ENCODE results near the gene CD151. TPM values are rescaled to one million over a fixed set of nuclear protein-coding genes. Genes with fewer than 3 reads are reported as not detected.

Gene CD151
- total RNA-seq, 1 experiment from 2014 or later = 233 TPM

DNA sequence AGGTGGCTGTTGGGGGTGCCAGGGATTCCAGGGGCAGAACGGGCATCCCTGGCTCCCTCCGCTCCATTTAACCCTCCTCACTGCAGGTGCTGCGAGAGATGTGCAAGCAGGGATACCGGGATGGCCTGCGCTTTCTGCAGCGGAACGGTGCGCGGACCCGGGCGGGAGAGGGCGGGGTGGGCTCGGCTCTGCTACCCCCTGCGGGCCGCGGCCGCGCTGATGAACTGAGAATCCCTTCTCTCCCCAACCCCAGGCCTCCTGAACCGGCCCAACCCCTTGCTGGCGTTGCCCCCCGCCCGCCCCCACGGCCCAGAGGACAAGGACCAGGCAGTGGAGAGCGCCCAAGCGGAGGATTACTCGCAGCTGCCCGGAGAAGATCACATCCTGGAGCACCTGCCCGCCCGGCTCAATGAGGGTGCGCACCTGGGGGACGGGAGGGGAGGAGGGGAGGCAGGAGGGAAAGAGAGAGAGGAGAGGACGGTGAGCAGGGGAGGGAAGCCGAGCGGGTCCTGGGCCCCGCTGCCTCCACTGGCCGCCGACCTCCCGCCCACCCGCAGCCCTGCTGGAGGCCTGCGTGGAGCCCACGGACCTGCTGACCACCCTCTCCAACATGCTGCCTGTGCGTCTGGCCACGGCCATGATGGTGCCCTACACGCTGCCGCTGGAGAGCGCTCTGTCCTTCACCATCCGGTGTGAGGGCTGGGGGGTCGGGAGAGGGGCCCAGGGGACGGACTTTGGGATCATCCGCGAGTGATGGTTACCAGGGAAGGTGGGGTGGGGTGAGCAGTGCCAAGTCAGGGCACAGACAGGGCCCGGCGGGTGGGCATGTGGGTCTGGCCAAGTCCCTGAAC lies 9.1 kb upstream of the CD151 start:
- no peak for DNase-seq (ENCODE audit: low read depth, low spot score)
- in situ Hi-C loops (cut with HindIII; ENCODE audit: low pct_unique_long_range_greater_than_20kb, low sequenced_read_pairs) = no loop called here

DNA sequence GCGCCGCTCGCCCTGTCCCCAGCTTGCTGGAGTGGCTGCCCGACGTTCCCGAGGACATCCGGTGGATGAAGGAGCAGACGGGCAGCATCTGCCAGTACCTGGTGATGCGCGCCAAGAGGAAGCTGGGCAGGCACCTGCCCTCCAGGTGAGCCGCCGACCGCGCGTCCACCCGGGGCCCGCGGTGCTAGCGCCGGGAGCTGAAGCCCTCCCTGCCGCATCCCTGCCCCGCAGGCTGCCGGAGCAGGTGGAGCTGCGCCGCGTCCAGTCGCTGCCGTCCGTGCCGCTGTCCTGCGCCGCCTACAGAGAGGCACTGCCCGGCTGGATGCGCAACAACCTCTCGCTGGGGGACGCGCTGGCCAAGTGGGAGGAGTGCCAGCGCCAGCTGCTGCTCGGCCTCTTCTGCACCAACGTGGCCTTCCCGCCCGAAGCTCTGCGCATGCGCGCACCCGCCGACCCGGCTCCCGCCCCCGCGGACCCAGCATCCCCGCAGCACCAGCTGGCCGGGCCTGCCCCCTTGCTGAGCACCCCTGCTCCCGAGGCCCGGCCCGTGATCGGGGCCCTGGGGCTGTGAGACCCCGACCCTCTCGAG lies 8.4 kb upstream of the CD151 start:
- in situ Hi-C loops (cut with HindIII; ENCODE audit: low pct_unique_long_range_greater_than_20kb, low sequenced_read_pairs) = no loop called here
- DNase-seq (ENCODE audit: low read depth, low spot score) = no peak

DNA sequence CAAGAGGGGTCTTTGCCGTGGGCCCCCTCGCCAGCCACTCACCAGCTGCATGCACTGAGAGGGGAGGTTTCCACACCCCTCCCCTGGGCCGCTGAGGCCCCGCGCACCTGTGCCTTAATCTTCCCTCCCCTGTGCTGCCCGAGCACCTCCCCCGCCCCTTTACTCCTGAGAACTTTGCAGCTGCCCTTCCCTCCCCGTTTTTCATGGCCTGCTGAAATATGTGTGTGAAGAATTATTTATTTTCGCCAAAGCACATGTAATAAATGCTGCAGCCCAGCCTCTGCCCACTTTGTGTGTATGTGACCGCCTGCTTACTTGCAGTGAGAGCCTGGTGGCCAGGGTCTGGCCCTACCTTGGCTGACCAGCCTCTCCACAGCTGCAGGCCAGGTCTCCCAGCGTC lies 7.8 kb upstream of the CD151 start:
- no peak for DNase-seq (ENCODE audit: low read depth, low spot score)
- in situ Hi-C loops (cut with HindIII; ENCODE audit: low pct_unique_long_range_greater_than_20kb, low sequenced_read_pairs) = no loop called here

DNA sequence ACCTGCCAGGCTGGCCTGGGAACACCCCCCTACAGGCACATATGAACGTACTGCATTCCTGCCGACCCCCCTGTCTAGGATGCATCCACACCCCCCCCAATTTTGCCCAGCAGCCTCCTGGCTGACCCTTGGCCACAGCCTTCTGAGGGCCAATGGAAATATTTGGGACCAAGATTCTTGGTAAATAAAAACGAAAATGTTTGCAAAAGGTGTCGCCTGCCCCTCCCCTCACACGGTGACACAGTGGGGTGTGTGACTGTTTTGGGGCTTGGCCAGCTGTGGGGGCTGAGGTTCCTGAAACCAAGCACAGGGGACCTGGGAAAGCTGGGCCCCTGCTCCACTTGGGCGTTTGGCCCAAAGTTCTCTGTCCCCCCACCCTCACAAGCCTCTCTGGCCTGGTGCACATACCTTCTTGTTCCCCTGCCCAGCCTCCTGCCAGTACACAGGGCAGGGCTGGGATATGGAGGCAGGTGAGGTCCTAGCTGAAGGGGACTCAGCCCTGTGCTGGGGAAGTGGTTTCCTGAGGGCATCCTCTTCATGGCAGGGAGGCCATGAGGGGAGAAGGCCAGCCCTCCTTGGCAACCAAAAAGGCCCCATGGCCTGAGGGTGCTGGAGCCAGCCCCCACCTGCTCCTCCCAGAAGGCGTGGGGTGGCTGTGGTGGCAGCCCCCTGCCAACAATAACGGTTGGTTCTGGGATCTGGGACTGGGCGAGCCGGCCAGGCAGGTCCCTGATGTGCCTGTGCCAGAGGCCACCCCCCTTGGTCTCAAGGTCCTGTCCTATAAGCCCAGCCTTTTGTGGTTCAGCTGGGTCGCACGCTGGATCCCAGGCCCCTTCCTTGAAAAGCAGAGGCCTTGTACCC lies 7.2 kb upstream of the CD151 start:
- in situ Hi-C loops (cut with HindIII; ENCODE audit: low pct_unique_long_range_greater_than_20kb, low sequenced_read_pairs) = no loop called here
- DNase-seq (ENCODE audit: low read depth, low spot score) = no peak

DNA sequence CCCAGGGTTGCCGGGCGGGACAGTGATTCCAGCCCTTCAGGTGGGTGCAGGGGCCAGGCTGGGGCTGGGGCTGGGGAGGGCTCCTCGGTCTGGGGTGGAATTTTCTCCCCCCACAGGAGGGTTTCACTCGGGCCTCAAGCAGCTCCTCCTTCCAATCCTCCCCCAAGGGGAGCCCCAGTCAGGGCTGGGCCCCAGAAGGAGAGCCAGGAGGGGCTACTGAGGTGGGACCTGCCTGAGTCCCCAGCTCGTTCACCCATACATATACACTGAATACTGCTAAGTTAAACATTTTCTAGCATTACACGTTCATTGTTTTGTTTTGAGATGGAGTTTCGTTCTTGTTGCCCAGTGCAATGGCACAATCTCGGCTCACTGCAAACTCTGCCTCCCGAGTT lies 6.5 kb upstream of the CD151 start:
- in situ Hi-C loops (cut with HindIII; ENCODE audit: low pct_unique_long_range_greater_than_20kb, low sequenced_read_pairs) = no loop called here

DNA sequence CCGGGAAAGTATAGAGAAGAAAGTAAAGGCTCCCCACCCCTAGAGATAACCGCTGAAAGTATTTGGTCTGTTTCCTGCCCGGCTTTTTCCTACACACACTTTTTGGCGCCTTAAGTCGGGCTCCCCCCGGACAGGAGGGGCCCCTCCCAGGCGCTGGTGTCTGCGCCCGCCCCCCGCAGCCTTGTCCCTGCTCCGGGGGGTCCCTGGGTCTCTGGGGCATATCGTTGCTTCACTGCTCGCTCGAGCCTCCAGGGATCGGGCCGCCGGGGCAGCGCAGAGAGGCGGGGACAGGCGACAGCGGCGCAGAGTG lies 6.0 kb upstream of the CD151 start:
- no peak for DNase-seq (ENCODE audit: low read depth, low spot score)
- in situ Hi-C loops (cut with HindIII; ENCODE audit: low pct_unique_long_range_greater_than_20kb, low sequenced_read_pairs) = no loop called here

More for the DNA sequence above, 6.5 kb upstream of the CD151 start:
- no peak for DNase-seq (ENCODE audit: low read depth, low spot score)

DNA sequence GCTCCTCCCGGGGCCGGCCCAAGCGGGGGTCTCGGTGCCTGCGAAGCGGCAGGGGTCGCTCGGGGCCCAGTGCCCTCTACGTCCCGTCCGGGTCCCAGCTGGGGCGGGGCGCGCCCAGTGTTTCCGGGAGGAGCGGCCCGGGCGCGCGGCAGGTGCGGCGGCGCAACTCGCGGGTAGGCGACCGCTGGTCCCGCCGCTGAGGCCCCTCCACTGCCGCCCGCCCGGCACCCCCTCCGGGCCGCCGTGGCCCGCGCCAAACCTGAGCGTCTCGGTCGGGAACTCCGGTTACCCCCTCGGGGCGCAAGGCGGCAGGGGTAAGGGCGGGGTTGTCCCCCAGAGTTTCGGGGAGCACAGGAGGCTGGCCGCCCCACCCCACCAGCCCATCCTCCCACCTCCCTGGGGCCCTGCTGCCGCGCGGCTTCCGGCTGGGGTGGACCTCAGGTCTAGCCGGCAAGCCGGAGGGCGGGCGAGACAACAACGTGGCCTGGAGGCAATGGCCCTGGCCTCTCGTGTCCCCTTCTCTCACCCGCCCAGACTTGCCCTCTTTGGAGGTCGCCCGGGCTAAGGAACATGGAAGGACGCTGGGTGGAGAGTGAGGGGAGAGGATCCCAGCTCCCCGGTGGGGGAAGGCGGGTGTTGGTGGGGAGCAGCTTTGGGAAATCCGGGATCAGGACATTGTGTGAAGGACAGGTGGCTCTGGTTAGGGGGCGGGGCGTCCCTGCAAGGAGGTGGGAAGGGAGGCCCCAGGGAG lies 5.4 kb upstream of the CD151 start:
- in situ Hi-C loops (cut with HindIII; ENCODE audit: low pct_unique_long_range_greater_than_20kb, low sequenced_read_pairs) = no loop called here

DNA sequence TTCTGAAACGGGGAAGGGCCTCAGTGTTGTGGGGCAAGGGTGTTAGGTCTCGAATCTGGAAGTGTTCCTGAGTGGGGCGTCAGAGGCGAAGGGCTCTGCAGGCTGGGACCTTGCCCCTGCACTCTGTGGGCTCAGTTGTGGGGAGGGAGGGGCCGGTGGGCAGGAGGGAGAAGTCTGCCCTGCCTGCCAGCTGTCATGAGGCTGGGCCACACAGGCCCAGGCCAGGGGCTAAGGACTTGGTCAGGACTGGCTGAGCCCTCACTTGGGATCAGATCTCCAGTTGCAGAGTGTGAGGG lies 4.9 kb upstream of the CD151 start, which contains the start of gene CRACR2B:
CRACR2B (plus strand) TSS at position 23 of the 296 bp plus-strand sequence. CDS start 689 bp downstream, outside the sequence.
- in situ Hi-C loops (cut with HindIII; ENCODE audit: low pct_unique_long_range_greater_than_20kb, low sequenced_read_pairs) = no loop called here
- no peak for DNase-seq (ENCODE audit: low read depth, low spot score)

More for the DNA sequence above, 5.4 kb upstream of the CD151 start:
- DNase-seq (ENCODE audit: low read depth, low spot score) = no peak

DNA sequence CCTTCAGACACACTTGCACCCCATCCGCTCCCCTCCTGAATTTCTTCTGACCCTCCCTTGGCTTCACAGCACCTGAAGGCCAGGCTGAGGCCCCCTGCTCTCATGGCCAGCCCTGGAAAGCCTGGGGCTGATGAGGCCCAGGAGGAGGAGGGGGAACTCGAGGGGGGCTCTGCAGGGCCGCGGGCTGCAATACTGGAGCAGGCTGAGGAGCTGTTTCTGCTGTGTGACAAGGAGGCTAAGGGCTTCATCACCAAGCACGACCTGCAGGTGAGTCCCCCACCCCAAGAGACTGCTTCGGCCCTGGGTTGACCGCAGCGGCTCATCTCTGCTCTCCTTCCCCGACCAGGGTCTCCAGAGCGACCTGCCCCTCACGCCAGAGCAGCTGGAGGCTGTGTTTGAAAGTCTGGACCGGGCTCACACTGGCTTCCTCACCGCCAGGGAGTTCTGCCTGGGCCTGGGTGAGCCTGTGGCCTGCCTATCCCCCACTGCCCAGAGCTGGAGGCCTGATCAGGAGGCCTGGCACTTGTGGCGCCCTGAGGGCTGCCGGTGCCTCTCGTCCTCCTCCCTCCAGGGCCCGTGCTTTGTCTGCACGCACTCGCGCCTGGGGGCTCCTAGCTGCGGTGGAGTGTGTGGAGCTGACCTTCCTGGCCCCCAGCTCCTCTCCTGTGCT lies 4.1 kb upstream of the CD151 start:
- no peak for DNase-seq (ENCODE audit: low read depth, low spot score)
- in situ Hi-C loops (cut with HindIII; ENCODE audit: low pct_unique_long_range_greater_than_20kb, low sequenced_read_pairs) = no loop called here

DNA sequence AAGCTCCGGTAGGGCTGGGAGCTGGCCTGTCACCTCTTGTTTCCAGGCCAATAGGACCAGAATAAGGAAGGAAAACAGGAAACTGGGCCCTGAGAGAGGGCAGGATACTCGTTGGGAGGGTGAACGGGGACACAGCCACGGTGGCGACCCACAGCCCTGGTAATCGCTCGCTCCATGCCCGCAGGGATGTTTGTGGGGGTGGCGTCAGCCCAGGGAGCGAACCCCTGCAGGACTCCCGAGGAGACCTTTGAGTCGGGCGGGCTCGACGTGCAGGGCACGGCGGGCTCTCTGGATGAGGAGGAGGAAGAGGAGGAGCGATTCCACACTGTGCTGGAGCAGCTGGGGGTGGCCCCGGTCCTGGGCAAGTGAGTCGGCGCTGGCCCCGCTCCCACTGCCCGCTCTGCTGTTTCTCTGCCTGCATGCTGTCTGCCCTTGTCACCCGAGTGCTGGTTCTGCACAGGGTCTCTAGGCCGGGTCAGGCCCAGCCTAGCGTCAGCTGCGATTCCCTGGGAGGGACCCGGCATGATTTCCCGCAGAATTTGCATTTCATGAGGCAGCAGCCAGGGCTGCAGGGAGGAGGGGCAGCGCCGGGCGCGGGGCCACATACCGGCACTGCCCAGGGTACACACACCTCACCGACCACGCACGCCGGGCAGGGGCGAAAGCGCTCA lies 3.4 kb upstream of the CD151 start:
- in situ Hi-C loops (cut with HindIII; ENCODE audit: low pct_unique_long_range_greater_than_20kb, low sequenced_read_pairs) = no loop called here
- DNase-seq (ENCODE audit: low read depth, low spot score) = no peak

DNA sequence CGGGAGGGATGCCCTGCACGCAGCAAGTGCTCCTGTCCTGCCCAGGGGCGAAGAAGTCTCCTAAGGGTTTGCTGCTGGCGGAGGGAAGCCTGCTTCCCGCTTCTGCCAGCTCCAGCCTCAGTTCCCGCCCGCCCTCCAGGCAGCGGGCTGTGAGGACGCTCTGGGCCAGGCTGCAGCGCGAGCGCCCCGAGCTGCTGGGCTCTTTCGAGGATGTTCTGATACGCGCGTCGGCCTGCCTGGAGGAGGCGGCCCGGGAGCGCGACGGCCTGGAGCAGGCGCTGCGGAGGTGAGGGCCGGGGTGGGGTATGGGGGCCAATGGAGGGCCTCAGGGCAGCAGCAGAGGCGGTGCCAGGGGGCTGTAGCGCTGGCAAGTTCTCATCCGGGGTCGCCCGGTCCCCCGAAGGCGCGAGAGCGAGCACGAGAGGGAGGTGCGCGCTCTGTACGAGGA lies 2.9 kb upstream of the CD151 start:
- DNase-seq (ENCODE audit: low read depth, low spot score) = no peak
- in situ Hi-C loops (cut with HindIII; ENCODE audit: low pct_unique_long_range_greater_than_20kb, low sequenced_read_pairs) = no loop called here

DNA sequence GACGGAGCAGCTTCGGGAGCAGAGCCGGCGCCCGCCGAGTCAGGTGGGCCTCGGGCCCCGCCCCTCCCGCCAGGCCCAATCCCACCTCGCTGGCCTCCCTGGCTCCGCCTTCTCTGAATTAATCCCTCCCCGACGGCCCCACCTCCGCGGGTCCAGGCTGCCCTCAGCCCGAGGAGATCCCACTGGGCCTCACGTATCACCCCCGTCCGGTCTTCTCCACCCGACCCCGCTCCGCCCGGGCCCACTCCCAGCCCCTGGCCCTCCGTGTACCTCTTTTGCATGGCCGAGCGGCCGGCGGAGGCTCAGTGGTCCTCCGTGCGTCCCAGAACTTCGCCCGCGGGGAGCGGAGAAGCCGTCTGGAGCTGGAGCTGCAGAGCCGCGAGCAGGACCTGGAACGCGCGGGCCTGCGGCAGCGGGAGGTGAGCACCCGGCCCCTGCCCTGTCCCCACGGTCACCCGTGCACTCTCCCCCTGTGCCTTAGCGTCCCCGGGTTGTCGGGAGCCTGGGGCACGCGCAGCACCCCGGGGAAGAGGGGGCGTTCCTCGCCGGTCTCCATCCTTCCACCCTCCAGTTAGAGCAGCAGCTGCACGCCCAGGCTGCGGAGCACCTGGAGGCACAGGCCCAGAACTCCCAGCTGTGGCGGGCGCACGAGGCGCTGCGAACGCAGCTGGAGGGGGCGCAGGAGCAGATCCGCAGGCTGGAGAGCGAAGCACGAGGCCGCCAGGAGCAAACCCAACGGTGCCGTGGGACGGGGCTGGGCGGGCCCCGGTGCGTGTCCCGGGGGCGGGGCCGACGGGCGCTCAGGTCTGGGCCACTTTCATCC lies 2.2 kb upstream of the CD151 start:
- DNase-seq (ENCODE audit: low read depth, low spot score) = no peak
- in situ Hi-C loops (cut with HindIII; ENCODE audit: low pct_unique_long_range_greater_than_20kb, low sequenced_read_pairs) = no loop called here

DNA sequence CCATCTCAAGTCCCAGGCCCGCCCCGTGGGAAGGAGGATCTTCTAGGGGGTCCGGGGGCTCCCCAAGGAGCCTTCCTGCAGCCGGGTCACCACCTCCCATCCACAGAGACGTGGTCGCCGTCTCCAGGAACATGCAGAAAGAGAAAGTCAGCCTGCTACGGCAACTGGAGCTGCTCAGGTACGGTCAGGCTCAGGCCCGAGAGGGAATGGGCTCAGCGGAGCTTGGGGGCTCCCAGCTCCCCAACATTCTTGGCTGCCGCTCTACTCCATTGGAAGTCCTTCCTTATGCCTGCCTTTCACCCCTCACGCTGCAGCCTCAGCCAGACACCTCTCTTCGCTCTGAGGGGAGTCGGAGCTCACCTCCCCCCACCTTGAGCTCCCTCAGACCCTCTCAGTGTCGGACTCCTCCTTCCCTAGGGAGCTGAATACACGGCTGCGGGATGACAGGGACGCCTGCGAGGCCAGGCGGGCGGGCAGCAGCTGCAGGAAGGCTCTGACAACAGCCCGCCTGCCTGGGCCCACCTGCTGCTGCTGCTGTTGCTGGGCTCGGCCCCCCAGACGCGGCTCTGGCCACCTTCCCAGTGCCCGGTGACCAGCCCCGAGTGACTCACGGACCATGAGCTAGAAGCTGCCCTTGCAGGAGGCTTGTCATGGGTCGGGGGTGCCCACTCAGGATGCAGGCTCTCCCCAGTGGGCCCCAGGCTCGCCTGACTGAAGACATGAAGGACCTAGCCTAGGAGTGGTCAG lies 1.5 kb upstream of the CD151 start:
- no peak for DNase-seq (ENCODE audit: low read depth, low spot score)
- in situ Hi-C loops (cut with HindIII; ENCODE audit: low pct_unique_long_range_greater_than_20kb, low sequenced_read_pairs) = no loop called here

DNA sequence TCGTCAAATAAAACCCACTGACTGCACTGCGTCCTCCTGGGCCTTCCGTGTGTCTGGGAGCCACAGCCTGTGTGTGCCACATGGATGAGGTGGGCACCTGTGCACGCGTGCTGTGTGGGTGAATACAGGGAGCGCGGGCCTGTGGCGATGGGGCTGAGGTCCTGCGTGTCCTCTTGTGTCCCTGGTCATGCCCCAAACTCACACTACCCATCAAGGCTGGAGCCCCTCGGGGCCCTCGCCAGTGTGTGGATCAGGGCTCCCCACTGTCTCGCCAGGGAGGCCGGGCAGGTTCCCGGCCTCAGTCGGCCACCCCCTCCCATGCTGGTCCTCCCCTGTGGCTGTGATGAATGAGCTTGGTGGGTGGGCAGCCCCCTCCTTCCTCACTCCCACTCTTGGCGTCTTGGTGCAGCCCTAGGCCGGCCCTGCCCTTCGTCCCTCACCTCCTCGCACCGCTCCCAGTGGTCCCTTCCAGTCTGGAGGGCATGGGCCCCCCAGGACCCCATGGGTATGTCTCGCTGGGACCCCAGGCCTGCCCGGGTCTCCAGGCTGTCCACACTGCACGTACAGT lies 707 bp upstream of the CD151 start:
- in situ Hi-C loops (cut with HindIII; ENCODE audit: low pct_unique_long_range_greater_than_20kb, low sequenced_read_pairs) = no loop called here
- DNase-seq (ENCODE audit: low read depth, low spot score) = no peak

DNA sequence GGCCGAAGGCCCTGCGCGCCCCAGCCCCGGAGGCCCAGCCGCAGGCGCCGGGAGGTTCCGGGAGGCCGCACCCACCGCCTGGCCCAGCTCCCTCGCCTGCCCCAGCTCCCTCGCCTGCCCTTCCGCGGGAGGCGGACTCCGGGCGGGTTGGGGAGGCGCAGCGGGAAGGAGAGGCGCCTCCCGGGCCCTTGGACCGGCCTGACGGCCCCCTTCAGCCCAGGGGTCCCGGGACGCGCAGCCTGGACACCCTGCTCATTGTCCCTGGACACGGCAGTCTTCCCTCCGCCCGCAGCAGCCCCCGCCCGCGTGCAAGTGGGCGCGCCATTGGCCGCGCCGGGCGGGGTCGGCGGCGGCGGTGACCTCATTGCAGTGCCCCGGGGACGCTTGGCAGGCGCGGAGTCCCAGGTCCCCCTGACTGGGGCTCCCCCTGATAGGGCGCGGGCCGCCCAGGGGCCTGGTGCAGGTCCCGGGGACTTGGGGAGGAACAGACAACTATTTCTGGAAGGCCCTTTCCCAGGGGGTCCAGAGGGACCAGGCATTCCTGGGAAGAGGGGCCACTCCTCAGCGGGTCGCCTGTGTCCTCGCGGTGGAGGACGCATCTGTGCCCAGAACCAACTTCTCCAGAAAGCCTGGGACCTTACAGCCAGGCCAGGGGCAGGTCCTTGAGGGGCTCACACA lies 501 bp downstream of the CD151 start:
- in situ Hi-C loops (cut with HindIII; ENCODE audit: low pct_unique_long_range_greater_than_20kb, low sequenced_read_pairs) = no loop called here
- DNase-seq (ENCODE audit: low read depth, low spot score) = no peak
